Activated T-cell treated with anti-CD3 and anti-CD28 coated beads, Interleukin-2, amount 50 U/mL, for 4 hours (primary cell): ENCODE results near the gene FHL3. TPM values are rescaled to one million over a fixed set of nuclear protein-coding genes. Genes with fewer than 3 reads are reported as not detected.
"Not testable (repeated sequence)": the region's sequence is repeated elsewhere in the genome, so short reads cannot be mapped to it uniquely, and the experiment has no call there.

Experiments used
- ATAC-seq, 2 donors: fragments of 200-7000 bp; cut with Tn5 transposase; one replicate each; pipeline ENCODE4 v1.10.0; 2021
- DNase-seq: peaks from one replicate; pipeline ENCODE4 v3.0.0-alpha.2; 2020
- H3K27me3 Mint-ChIP-seq: one replicate; pipeline ENCODE4 v1.8.0; 2021; ENCODE audit warnings: low read depth, mixed read lengths
- H3K36me3 Mint-ChIP-seq: one replicate; pipeline ENCODE4 v1.8.0; 2022; ENCODE audit warnings: mixed read lengths; ENCODE audit not compliant: insufficient read depth
- H3K4me1 Mint-ChIP-seq: one replicate; pipeline ENCODE4 v1.8.0; 2021; ENCODE audit warnings: low read depth, mixed read lengths
- H3K4me3 Mint-ChIP-seq: one replicate; pipeline ENCODE4 v1.8.0; 2021; ENCODE audit warnings: mild to moderate bottlenecking, moderate library complexity, mixed read lengths
- H3K9me3 Mint-ChIP-seq: one replicate; pipeline ENCODE4 v1.8.0; 2021; ENCODE audit warnings: mixed read lengths
- total RNA-seq, 3 donors: library from RNA; stranded (reverse); gene quantifications; one replicate each; pipeline ENCODE4 v1.2.1, GENCODE V29; 2021

The FHL3 gene
- total RNA-seq, 3 donors from 2014 or later: 15.9 to 33.8 (median 26.9) TPM

DNA sequence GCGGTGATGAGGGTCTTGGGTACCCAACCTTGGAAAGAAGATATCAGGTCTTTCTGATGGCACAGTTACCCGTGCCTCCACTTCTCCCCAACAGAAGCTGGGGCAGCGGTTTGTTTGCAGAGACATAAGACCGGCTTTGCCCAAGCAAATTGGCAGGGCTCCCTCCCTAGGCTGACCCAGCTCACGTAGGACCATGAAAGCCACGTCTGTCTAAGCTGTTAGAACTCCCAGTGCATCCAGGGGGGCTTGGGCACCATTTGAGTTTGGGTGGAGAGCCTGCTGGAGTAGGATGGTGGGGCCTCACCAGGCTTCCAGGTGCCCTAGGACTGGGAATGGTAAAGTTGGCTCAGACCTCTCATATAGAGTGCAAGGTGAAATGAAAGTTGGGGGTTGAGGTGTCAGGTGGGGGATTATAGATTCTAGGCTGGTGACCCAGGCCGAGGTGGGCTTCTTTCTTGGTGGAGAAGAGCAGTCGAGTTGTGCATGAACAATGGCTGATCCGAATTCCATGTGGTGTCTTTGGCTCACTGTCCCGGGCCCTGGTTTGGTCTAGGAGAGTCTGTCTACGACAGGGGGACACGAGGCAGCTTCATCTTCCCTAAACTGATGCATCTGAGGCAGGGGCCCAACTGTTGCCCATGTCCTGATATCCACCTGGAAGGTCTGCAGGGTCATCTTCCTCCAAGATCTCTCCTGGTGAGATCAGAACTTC, 37.9 kb upstream of the FHL3 start:
- ATAC-seq: no peak
- Mint-ChIP-seq H3K36me3 (no peaks in the 10 kb centered on the region), H3K4me1 (peaks cover 8% of the 10 kb centered on the region), H3K4me3 (peak overlapping the region; percentile 30), H3K9me3 (no peaks in the 10 kb centered on the region), H3K27me3 (peaks cover 55% of the 10 kb centered on the region)
- DNase-seq: no peak

GRCh38 chr1:38041936-38042834, 36.9 kb upstream of the FHL3 start:
- Mint-ChIP-seq H3K9me3 (no peaks in the 10 kb centered on the region), H3K4me3 (no peak overlapping the region), H3K27me3 (peaks cover 52% of the 10 kb centered on the region), H3K36me3 (no peaks in the 10 kb centered on the region), H3K4me1 (peaks cover 8% of the 10 kb centered on the region)
- ATAC-seq (no peak), DNase-seq (no peak)

DNA sequence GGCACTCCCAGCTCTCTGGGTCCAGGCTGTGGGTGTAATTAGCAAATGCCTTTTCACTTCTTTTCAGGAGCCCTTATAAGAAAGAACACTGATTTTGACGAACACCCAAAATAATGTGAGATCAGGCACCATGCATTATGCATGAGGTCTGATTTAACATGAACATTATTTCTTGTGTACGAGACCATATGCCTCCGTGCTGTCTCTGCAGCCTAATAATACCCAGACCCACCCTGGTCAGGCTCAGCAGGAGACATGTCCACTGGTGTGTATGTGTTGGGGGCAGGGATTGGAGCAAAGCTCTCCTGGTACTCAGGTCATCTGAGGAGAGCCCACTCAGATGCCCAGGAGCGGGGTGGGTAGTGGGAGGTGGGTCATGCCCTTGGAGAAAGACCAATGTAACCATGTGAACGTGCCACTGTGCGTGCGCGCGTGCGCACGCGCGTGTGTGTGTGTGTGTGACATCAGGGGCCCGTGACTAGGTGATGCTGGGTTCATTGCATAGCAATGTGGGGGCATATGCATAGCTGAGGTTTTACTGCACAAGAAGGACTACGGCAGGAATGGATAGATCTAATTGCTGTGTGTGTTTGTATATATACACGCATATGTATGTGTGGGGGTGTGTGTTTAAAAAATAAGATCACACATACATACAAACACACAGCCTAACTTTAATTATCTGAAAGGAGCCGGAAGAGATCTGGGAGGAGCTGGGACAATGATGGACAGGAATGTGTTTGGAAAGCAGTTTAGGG, 34.2 kb upstream of the FHL3 start:
- no peak overlapping the region for H3K4me3 Mint-ChIP-seq
- DNase-seq (no peak), ATAC-seq (no peak)
- H3K9me3 Mint-ChIP-seq: no peaks in the 10 kb centered on the region
- peaks cover 47% of the 10 kb centered on the region for H3K27me3 Mint-ChIP-seq
- peaks cover 4% of the 10 kb centered on the region for H3K4me1 Mint-ChIP-seq
- H3K36me3 Mint-ChIP-seq: no peaks in the 10 kb centered on the region

DNA sequence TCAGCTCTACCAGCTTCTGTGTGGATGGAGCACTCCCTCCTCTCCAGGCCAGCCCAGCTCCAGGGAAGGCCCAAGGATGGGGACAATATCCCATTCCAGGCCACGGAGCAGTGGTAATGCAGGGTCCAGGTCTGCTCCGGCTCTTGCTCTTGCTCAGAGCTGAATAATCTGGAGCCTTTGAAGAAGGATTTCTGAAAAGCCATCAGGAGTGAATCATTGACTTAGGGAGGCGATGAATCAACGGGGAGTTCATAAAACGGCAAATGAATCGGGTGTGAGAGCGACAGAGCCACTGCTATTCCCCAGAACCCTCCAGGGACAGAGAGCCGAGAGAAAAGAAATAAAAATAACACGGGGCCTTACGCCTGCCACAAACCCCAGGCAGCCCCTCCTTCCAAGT, 33.5 kb upstream of the FHL3 start:
- ATAC-seq (no peak), DNase-seq (no peak)
- peaks cover 45% of the 10 kb centered on the region for H3K27me3 Mint-ChIP-seq
- no peaks in the 10 kb centered on the region for H3K36me3 Mint-ChIP-seq
- no peak overlapping the region for H3K4me3 Mint-ChIP-seq
- no peaks in the 10 kb centered on the region for H3K9me3 Mint-ChIP-seq
- peaks cover under 1% of the 10 kb centered on the region for H3K4me1 Mint-ChIP-seq

DNA sequence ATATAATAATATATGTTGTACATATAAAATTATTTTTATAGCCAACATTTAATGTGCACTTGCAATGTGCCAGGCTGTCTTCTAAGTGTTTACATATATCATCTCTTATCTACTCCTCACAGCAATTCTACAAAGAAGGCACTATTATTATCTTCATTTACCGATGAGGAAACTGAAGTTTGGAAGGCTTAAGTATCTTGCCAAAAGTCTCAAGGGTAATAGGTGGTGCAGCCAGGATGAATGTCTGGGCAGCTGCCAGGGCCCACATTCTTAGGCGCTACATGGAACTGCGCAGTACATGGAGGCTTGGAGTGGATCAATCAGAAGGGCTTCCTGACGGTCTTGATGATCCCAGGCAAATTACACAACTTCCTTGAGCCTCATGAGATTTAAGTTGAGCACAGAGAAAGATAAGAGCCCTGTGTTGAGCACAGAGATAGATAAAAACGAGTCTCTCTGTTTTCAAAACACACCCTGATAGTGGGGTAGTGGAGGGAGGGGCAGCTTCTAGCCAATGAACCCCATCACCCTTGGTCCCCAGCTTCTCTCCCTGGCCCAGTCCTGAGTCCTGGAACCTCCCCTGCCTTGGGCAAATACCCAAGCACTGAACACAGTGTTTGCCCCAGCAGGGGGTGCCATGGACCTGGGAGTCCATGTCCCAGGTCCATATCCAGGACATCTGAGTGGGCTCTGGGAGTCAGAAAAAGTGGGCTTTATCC, 32.1 kb upstream of the FHL3 start:
- Mint-ChIP-seq H3K9me3 (no peaks in the 10 kb centered on the region), H3K4me3 (no peak overlapping the region), H3K4me1 (no peaks in the 10 kb centered on the region), H3K36me3 (no peaks in the 10 kb centered on the region), H3K27me3 (peaks cover 32% of the 10 kb centered on the region)
- ATAC-seq (no peak), DNase-seq (no peak)

DNA sequence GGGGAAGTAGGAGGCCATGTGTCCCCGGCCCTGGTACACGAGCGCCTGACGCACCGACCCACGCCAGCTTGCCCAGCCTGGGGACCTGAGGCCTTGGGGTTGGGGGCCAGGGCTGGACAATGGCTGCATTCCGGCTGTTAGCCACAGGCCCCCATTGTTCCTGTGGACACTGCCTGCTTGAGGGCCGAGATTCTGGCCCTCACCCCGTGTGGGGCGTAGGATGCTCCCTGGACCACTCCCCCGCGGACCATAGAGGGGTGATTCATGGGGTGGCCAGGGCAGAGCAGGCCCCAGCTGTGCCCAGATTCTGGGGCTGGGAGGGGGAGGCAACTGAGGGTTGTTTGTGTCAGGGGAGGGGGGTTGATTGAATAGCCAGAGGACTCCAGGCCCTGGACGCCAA, 29.6 kb upstream of the FHL3 start:
- Mint-ChIP-seq H3K4me3 (no peak overlapping the region), H3K36me3 (no peaks in the 10 kb centered on the region)

DNA sequence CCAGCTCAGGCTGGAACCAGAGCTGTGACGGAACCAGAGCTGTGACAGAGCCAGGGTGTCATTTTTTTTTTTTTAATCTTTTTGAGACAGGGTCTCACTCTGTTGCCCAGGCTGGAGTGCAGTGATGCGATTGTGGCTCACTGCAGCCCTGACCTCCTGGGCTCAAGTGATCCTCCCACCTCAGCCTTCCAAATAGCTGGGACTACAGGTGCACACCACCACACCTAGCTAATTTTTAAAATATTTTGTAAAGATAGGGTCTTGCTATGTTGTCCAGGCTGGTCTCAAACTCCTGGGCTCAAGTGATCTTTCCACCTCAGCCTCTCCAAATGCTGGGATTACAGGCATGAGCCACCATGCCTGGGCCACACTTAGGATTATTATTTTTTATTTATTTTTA, 27.7 kb upstream of the FHL3 start:
- not testable (repeated sequence) for H3K27me3 Mint-ChIP-seq, H3K36me3 Mint-ChIP-seq, H3K9me3 Mint-ChIP-seq, ATAC-seq, DNase-seq, H3K4me3 Mint-ChIP-seq
- peaks cover 36% of the 10 kb centered on the region for H3K4me1 Mint-ChIP-seq

More for the DNA sequence above, 29.6 kb upstream of the FHL3 start:
- Mint-ChIP-seq H3K9me3 (no peaks in the 10 kb centered on the region), H3K4me1 (peaks cover 19% of the 10 kb centered on the region), H3K27me3 (peaks cover 9% of the 10 kb centered on the region)
- DNase-seq (no peak), ATAC-seq (no peak)

- H3K36me3 Mint-ChIP-seq: no peaks in the 10 kb centered on the region
- no peak overlapping the region for H3K4me3 Mint-ChIP-seq
- peaks cover 3% of the 10 kb centered on the region for H3K27me3 Mint-ChIP-seq
- DNase-seq (no peak), ATAC-seq (no peak)
- H3K4me1 Mint-ChIP-seq: peaks cover 51% of the 10 kb centered on the region
- H3K9me3 Mint-ChIP-seq: no peaks in the 10 kb centered on the region
Measured at GRCh38 chr1:38031513-38031866, 26.2 kb upstream of the FHL3 start.

GRCh38 chr1:38030596-38031512, 25.5 kb upstream of the FHL3 start:
- no peak for ATAC-seq
- Mint-ChIP-seq H3K36me3 (peaks cover 1% of the 10 kb centered on the region), H3K9me3 (no peaks in the 10 kb centered on the region), H3K4me1 (peaks cover 52% of the 10 kb centered on the region), H3K4me3 (peak overlapping the region; percentile 64), H3K27me3 (peaks cover 3% of the 10 kb centered on the region)
- DNase-seq: no peak

DNA sequence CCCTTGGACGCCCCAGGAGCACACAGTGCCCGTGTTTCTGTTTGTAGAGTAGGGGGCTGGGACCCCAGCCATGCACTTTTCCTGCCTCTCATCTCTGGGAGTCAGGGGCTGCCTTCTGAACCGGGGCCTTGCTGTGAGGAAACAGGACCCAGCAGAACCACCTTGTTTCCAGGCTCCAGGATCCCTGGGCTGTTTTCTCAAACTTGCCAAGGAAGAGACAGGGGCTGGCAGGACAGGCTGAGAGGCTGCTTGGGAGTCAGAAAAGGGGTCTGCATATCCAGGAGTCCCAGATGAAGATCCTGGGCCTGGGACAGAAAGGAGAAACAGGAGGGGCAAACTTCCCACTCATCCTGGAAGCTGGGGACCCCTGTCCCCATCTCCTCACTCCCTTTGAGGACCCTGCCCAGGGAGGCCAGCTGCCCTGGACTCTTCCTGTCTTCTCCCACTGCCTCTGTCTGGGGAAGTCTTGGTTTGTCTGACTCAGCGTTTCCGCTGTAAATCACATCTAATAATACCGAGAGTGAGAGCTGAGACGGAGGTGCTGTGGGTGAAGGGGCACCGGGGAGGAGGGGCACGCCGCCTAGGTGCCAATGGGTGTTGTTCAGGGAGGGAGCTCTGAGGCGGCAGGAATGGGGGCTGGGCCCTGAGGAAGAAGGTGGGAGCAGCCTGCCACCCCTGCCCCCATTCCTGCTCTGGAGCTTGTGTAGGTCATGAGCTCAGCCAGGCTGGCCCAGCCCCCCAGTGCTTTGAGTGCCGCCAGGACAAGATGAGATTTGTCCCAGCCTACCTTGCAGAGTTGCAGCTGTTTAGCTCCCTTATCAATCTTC, 24.6 kb upstream of the FHL3 start:
- Mint-ChIP-seq H3K4me1 (peaks cover 52% of the 10 kb centered on the region), H3K9me3 (no peaks in the 10 kb centered on the region), H3K27me3 (peaks cover 3% of the 10 kb centered on the region), H3K36me3 (peaks cover 7% of the 10 kb centered on the region), H3K4me3 (peak overlapping the region; percentile 64)
- DNase-seq (peak; percentile 30), ATAC-seq (peak; percentile 60)

- Mint-ChIP-seq H3K4me3 (peak overlapping the region; percentile 64), H3K27me3 (peaks cover 2% of the 10 kb centered on the region), H3K9me3 (no peaks in the 10 kb centered on the region), H3K36me3 (peaks cover 9% of the 10 kb centered on the region), H3K4me1 (peaks cover 52% of the 10 kb centered on the region)
- ATAC-seq (no peak), DNase-seq (no peak)
Measured at GRCh38 chr1:38029081-38029681, 23.9 kb upstream of the FHL3 start.

- Mint-ChIP-seq H3K4me3 (peak overlapping the region; percentile 70), H3K4me1 (peaks cover 52% of the 10 kb centered on the region), H3K9me3 (no peaks in the 10 kb centered on the region), H3K36me3 (peaks cover 11% of the 10 kb centered on the region), H3K27me3 (no peaks in the 10 kb centered on the region)
- DNase-seq (no peak), ATAC-seq (no peak)
Measured at GRCh38 chr1:38028671-38029070, 23.4 kb upstream of the FHL3 start.
